ENCODE measurements around the gene EEF1AKMT3. TPM values are rescaled to one million over a fixed set of nuclear protein-coding genes. Genes with fewer than 3 reads are reported as not detected.

EEF1AKMT3 gene
- total RNA-seq, result 1 to 10 TPM; 3.1 to 3.2 TPM

GRCh38 chr12:57772429-57773322 is at the start of gene EEF1AKMT3:
TSS of gene EEF1AKMT3 (plus strand) at chr12:57772614. CDS start at chr12:57772725, 111 bp downstream.
- ATAC-seq (peak; percentile 50), DNase-seq (peak; percentile 55)
- ChIA-PET CTCF (interaction anchor here (0.9 to 1.5 kb wide), 8 partner anchors 9 to 31 kb away, joined by 3 to 13 read pairs (median 4); partner anchors contain the start of gene TSFM), POLR2A (interaction anchor here (0.7 to 1.3 kb wide), 4 partner anchors 8 to 16 kb away, joined by 3 to 6 read pairs (median 5); partner anchors contain the start of gene TSFM)
- H3K4me3 Mint-ChIP-seq, result peak within 1 kb of the TSS; percentile 97
- no peaks in the 10 kb centered on the region for H3K27me3 Mint-ChIP-seq (ENCODE audit: low read depth)
- no peaks in the 10 kb centered on the region for H3K9me3 Mint-ChIP-seq (ENCODE audit: insufficient read depth)
- H3K4me1 Mint-ChIP-seq (ENCODE audit: low read depth), result peaks cover 21% of the 10 kb centered on the region
- H3K36me3 Mint-ChIP-seq (ENCODE audit: low read depth), result peaks cover 25% of the 10 kb centered on the region
- peak within 1 kb of the TSS; percentile 98 for H3K27ac Mint-ChIP-seq

- Mint-ChIP-seq H3K27ac (peak overlapping the region; percentile 50), H3K4me3 (no peak overlapping the region), H3K4me1 (ENCODE audit: low read depth) (peaks cover 12% of the 10 kb centered on the region), H3K27me3 (ENCODE audit: low read depth) (no peaks in the 10 kb centered on the region), H3K9me3 (ENCODE audit: insufficient read depth) (no peaks in the 10 kb centered on the region), H3K36me3 (ENCODE audit: low read depth) (peaks cover 62% of the 10 kb centered on the region)
- ChIA-PET CTCF (interaction anchor here (1.0 kb wide), 1 partner anchor 21 kb away, joined by 5 read pairs; the partner anchor contains the start of gene TSPAN31), POLR2A (interaction anchor here (0.6 to 1.9 kb wide), 4 partner anchors 10 to 118 kb away, joined by 3 to 6 read pairs (median 4); no protein-coding TSS in a partner anchor)
- DNase-seq (no peak), ATAC-seq (no peak)
Measured at GRCh38 chr12:57722716-57723629, 49.4 kb upstream of the EEF1AKMT3 start.

GRCh38 chr12:57723630-57723962 is 48.8 kb upstream of the EEF1AKMT3 start:
- peaks cover 64% of the 10 kb centered on the region for H3K36me3 Mint-ChIP-seq (ENCODE audit: low read depth)

GRCh38 chr12:57724003-57724935 is 48.1 kb upstream of the EEF1AKMT3 start:
- Mint-ChIP-seq H3K36me3 (ENCODE audit: low read depth) (peaks cover 63% of the 10 kb centered on the region), H3K27ac (peak overlapping the region; percentile 57), H3K27me3 (ENCODE audit: low read depth) (no peaks in the 10 kb centered on the region), H3K4me1 (ENCODE audit: low read depth) (peaks cover 12% of the 10 kb centered on the region), H3K4me3 (no peak overlapping the region), H3K9me3 (ENCODE audit: insufficient read depth) (no peaks in the 10 kb centered on the region)
- DNase-seq, result no peak
- ChIA-PET CTCF (interaction anchor here (0.7 kb wide), 1 partner anchor 100 kb away, joined by 4 read pairs; no protein-coding TSS in a partner anchor), POLR2A (interaction anchor here (0.6 to 0.9 kb wide), 2 partner anchors 17 to 88 kb away, joined by 3 to 5 read pairs; no protein-coding TSS in a partner anchor)
- no peak for ATAC-seq

More at GRCh38 chr12:57723630-57723962, 48.8 kb upstream of the EEF1AKMT3 start:
- H3K4me3 Mint-ChIP-seq, result no peak overlapping the region
- peaks cover 12% of the 10 kb centered on the region for H3K4me1 Mint-ChIP-seq (ENCODE audit: low read depth)
- H3K27ac Mint-ChIP-seq, result no peak overlapping the region
- H3K9me3 Mint-ChIP-seq (ENCODE audit: insufficient read depth), result no peaks in the 10 kb centered on the region
- ATAC-seq (no peak), DNase-seq (no peak)
- ChIA-PET CTCF (no interaction called here), POLR2A (interaction anchor here (0.6 to 1.4 kb wide), 3 partner anchors 9 to 118 kb away, joined by 3 to 5 read pairs (median 3); no protein-coding TSS in a partner anchor)
- no peaks in the 10 kb centered on the region for H3K27me3 Mint-ChIP-seq (ENCODE audit: low read depth)

- H3K4me1 Mint-ChIP-seq (ENCODE audit: low read depth), result peaks cover 12% of the 10 kb centered on the region
- H3K4me3 Mint-ChIP-seq, result no peak overlapping the region
- no peaks in the 10 kb centered on the region for H3K27me3 Mint-ChIP-seq (ENCODE audit: low read depth)
- H3K36me3 Mint-ChIP-seq (ENCODE audit: low read depth), result peaks cover 63% of the 10 kb centered on the region
- POLR2A ChIA-PET, result interaction anchor here (0.9 kb wide), 1 partner anchor 16 kb away, joined by 5 read pairs; no protein-coding TSS in a partner anchor
- DNase-seq (no peak), ATAC-seq (no peak)
- CTCF ChIA-PET, result interaction anchor here (0.7 to 2.0 kb wide), 3 partner anchors 17 to 99 kb away, joined by 3 to 10 read pairs (median 4); partner anchors contain the start of gene TSPAN31
- H3K9me3 Mint-ChIP-seq (ENCODE audit: insufficient read depth), result no peaks in the 10 kb centered on the region
- peak overlapping the region; percentile 56 for H3K27ac Mint-ChIP-seq
Measured at GRCh38 chr12:57724936-57725740, 47.3 kb upstream of the EEF1AKMT3 start.

- Mint-ChIP-seq H3K27ac (no peak overlapping the region), H3K36me3 (ENCODE audit: low read depth) (peaks cover 64% of the 10 kb centered on the region), H3K4me1 (ENCODE audit: low read depth) (peaks cover 12% of the 10 kb centered on the region), H3K9me3 (ENCODE audit: insufficient read depth) (no peaks in the 10 kb centered on the region), H3K27me3 (ENCODE audit: low read depth) (no peaks in the 10 kb centered on the region), H3K4me3 (no peak overlapping the region)
- DNase-seq, result no peak
- POLR2A ChIA-PET, result no interaction called here
- no peak for ATAC-seq
- CTCF ChIA-PET, result interaction anchor here (0.7 to 2.0 kb wide), 3 partner anchors 8 to 19 kb away, joined by 3 to 10 read pairs (median 4); partner anchors contain the start of gene TSPAN31
Measured at GRCh38 chr12:57725851-57726150, 46.6 kb upstream of the EEF1AKMT3 start.

- H3K4me1 Mint-ChIP-seq (ENCODE audit: low read depth), result peaks cover 12% of the 10 kb centered on the region
- peak overlapping the region; percentile 61 for H3K27ac Mint-ChIP-seq
- DNase-seq (peak; percentile 44), ATAC-seq (no peak)
- ChIA-PET CTCF (interaction anchor here (0.7 to 2.0 kb wide), 3 partner anchors 9 to 19 kb away, joined by 3 to 10 read pairs (median 4); partner anchors contain the start of gene TSPAN31), POLR2A (no interaction called here)
- peaks cover 63% of the 10 kb centered on the region for H3K36me3 Mint-ChIP-seq (ENCODE audit: low read depth)
- no peaks in the 10 kb centered on the region for H3K9me3 Mint-ChIP-seq (ENCODE audit: insufficient read depth)
- peak overlapping the region; percentile 28 for H3K4me3 Mint-ChIP-seq
- no peaks in the 10 kb centered on the region for H3K27me3 Mint-ChIP-seq (ENCODE audit: low read depth)
Measured at GRCh38 chr12:57726151-57726883, 46.1 kb upstream of the EEF1AKMT3 start.

- Mint-ChIP-seq H3K4me1 (ENCODE audit: low read depth) (peaks cover 12% of the 10 kb centered on the region), H3K9me3 (ENCODE audit: insufficient read depth) (no peaks in the 10 kb centered on the region), H3K27ac (no peak overlapping the region), H3K36me3 (ENCODE audit: low read depth) (peaks cover 63% of the 10 kb centered on the region), H3K4me3 (no peak overlapping the region), H3K27me3 (ENCODE audit: low read depth) (no peaks in the 10 kb centered on the region)
- no peak for DNase-seq
- ATAC-seq, result no peak
- ChIA-PET CTCF (interaction anchor here (2.0 kb wide), 1 partner anchor 15 kb away, joined by 10 read pairs; no protein-coding TSS in a partner anchor), POLR2A (no interaction called here)
Measured at GRCh38 chr12:57726884-57727757, 45.3 kb upstream of the EEF1AKMT3 start.

- peak overlapping the region; percentile 41 for H3K27ac Mint-ChIP-seq
- H3K36me3 Mint-ChIP-seq (ENCODE audit: low read depth), result peaks cover 67% of the 10 kb centered on the region
- DNase-seq (no peak), ATAC-seq (no peak)
- no peaks in the 10 kb centered on the region for H3K27me3 Mint-ChIP-seq (ENCODE audit: low read depth)
- H3K9me3 Mint-ChIP-seq (ENCODE audit: insufficient read depth), result no peaks in the 10 kb centered on the region
- ChIA-PET CTCF (no interaction called here), POLR2A (no interaction called here)
- H3K4me1 Mint-ChIP-seq (ENCODE audit: low read depth), result peaks cover 12% of the 10 kb centered on the region
- H3K4me3 Mint-ChIP-seq, result no peak overlapping the region
Measured at GRCh38 chr12:57727758-57728395, 44.5 kb upstream of the EEF1AKMT3 start.

All from activated CD8-positive, alpha-beta T cell treated with anti-CD3 and anti-CD28 coated beads, Interleukin-2, amount 10 ng/mL, durations not matched to agents 7 days and 5 days (primary cell).